GM19238 (cell line): ENCODE measurements around the gene ADAMTS13.
"Not testable (repeated sequence)": the region's sequence is repeated elsewhere in the genome, so short reads cannot be mapped to it uniquely, and the experiment has no call there.

Experiments used
- DNase-seq: peaks from one replicate; pipeline ENCODE4 v3.0.0; 2011; ENCODE audit warnings: low spot score; ENCODE audit not compliant: insufficient read length

ADAMTS13 gene

DNA sequence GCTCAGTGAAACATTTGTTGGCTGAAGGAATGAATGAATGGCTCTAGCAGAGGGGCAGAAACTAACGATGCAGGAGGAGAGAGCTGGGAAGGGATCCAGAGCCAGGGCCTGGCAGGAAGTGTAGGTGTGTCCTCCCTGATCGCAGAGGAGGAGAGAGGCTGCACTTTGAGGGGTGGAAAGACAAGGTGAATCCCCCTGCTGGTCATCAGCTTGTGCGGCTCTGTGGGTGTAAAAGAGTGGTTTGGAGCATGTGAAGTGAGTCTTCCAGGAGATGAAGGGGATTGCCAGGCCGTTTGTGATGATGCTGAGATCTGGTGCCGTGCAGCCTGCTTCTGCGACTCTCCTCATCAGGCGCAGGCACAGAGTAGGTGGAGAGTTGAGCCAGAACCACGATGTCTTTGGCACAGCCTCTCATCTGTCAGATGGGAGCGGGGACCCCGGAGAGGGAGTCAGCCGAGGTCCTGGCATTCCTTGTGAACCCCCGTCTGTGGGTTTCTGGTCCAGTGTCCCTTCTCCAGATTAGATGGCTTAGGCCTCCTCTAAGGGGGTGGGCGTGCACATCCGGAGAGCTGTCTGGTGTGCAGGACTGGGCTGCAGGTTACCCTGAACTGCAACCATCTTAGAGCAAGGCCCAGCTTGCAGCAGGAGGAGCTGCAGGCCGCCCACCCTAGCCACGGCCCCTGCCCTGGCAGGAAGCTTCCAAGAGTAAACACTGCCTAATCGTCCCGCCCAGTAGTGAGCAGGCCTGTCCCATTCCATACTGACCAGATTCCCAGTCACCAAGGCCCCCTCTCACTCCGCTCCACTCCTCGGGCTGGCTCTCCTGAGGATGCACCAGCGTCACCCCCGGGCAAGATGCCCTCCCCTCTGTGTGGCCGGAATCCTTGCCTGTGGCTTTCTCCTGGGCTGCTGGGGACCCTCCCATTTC, at the start of gene ADAMTS13:
Gene ADAMTS13 (plus strand): TSS at position 753 of the 928 bp plus-strand sequence. CDS start 77 bp downstream, at position 830.
- DNase-seq: peak; percentile 44

DNA sequence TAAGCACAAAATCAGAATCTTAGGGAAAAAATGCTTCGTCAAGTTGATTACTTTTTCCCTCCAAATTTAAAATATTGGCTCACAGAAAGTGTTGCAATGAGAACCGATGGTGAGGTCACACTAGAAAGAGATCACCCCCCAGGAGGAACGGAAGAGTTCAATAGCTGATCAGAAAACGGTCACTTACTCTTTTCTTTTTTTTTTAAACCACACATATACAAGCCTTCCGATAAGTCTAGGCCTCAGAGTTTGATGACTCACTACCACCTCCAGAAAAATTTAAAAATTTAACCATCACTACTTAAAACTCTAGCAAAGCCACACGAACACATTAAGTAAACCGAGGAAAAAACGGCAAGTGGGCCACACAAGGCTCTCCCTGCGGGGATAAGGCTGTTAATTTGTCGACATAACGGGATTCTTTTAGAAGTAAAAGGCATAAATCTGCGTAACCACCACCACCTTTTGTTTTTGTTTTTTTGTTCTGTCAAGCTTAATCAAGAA, 47.5 kb upstream of the ADAMTS13 start:
- DNase-seq: no peak

DNA sequence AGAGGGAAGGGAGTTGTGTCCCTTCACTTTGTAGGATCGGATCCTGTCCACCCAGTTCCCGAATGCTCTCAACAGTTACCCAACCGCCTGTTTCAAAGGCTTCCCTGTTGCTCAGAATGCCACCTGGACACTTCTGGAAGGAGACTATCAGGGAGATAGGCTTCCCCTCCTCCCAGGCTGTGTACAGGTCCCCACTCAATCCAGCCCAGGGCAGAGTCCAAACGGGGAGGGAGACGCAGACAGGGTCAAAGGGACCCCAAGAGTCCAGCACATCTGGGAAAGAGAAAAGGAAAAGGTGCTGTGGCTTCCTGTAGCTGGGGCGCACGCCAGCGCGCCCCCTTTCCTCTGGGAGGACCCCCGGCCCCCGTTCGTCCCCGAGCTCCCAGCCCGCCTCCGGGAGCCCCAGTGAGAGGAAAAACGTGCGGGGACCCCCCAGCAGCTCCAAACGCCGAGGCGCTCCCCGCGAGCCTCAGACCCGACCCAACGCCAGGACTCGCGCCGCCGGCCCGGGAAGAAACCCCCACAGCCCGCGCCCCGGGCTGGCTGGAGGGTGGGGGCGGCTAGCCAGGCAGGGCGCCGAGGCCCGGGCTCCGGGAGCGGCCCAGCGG, 46.9 kb upstream of the ADAMTS13 start:
- peak; percentile 60 for DNase-seq

DNA sequence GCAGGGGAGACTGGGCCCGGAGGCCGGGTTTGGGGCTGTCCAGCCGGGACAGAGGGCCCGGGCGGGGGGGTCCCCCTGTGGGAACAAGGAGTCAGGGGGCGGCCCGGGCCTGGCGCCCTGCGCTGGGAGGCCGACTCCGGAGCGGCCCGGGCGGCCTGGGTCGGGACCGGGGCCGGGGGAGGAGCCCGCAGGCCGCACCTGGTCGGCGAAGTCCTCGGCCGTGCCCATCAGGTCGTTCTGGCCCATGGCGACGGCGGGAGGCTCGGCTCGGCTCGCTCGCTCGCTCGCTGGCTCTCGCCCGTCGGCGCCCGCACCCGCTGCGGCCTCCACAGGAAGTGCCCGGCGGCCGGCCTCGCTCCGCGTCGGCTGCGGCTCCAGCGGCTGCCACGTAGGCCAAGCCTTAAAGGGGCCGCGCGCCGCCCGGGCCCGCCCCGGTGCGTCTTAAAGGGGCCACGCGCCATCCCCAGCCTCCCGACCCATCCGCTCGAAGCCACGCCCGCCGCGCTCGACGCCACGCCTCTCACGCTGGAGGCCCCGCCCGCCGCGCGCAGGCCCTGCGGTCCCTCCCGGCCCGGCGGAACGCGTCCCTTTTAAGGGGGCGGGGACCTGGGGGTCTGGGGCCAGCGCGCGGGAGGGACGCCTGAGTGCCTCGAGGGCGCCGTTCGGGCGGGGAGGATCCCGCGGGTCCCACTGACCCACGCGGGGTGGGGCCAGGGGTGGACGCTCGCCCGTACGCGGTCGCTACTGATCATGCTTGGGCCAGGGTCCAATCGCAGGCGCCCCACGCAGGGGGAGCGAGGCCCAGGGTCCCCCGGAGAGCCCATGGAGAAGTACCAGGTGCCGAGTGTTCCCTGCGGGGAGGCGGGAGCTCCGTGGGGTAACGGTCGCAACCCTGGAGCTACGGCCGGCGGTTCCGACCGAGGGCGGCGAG, 46.2 kb upstream of the ADAMTS13 start, which contains the start of the genes STKLD1 and SURF4:
Gene STKLD1 (plus strand): TSS at position 643 of the 931 bp plus-strand sequence. CDS start 108 bp downstream, at position 751.
Gene SURF4 (minus strand): TSS at position 337 of the 931 bp plus-strand sequence. CDS start 91 bp downstream, at position 246.
- DNase-seq: peak; percentile 100

DNA sequence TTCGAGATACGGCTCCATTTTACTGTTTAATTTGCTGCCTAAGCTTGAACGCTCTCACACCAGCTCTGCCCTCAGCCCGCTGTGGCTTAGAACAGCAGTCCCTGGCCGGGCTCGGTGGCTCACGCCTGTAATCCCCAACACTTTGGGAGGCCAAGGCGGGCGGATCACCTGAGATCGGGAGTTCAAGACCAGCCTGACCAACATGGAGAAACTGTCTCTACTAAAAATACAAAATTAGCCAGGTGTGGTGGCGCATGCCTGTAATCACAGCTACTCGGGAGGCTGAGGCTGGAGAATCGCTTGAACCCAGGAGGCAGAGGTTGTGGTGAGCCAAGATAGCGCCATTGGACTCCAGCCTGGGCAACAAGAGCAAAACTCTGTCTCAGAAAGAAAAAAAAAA, 44.9 kb upstream of the ADAMTS13 start:
- not testable (repeated sequence) for DNase-seq

DNA sequence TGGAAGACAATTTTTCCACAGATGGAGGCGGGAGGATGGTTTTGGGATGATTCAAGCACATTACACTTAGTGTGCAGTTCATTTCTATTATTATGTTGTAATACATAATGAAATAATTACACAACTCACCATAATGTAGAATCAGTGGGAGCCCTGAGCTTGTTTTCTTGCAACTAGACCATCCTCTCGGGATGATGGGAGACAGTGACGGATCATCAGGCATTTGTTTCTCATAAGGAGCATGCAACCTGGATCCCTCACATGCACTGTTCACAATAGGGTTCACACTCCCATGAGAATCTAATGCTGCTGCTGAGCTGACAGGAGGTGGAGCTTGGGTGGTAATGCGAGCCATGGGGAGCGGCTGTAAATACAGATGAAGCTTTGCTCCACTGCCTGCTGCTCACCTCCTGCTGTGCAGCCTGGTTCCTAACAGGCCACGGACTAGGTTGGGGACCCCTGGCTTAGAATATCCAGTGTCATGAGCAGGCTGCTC, 44.4 kb upstream of the ADAMTS13 start:
- no peak for DNase-seq

DNA sequence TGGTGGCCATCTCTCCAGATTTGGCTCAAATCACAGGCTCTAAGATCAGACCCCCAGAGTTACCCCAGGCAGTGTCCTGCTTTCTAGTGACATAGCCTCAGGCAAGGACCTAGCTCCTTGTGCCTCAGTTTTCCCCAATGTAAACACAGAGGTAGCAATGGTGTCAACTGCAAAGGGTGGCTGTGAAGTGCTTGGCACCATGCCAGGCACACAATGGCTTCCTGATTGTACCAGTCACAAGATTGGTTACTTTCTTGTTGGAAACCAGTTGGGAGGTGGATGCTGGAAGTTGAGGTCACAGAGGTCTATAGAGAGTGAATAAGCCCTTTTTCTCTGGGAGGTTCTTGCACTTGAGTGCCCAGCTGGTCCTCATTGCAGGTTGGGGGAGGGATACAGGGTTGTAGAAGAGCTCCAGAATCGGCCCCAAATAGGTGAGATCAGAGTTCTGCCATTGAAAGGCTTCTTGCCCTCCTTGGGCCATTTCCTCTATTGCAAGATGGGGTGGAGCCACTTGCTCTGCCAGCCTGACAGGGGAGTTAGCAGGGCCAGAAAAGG, 43.7 kb upstream of the ADAMTS13 start:
- DNase-seq: no peak

DNA sequence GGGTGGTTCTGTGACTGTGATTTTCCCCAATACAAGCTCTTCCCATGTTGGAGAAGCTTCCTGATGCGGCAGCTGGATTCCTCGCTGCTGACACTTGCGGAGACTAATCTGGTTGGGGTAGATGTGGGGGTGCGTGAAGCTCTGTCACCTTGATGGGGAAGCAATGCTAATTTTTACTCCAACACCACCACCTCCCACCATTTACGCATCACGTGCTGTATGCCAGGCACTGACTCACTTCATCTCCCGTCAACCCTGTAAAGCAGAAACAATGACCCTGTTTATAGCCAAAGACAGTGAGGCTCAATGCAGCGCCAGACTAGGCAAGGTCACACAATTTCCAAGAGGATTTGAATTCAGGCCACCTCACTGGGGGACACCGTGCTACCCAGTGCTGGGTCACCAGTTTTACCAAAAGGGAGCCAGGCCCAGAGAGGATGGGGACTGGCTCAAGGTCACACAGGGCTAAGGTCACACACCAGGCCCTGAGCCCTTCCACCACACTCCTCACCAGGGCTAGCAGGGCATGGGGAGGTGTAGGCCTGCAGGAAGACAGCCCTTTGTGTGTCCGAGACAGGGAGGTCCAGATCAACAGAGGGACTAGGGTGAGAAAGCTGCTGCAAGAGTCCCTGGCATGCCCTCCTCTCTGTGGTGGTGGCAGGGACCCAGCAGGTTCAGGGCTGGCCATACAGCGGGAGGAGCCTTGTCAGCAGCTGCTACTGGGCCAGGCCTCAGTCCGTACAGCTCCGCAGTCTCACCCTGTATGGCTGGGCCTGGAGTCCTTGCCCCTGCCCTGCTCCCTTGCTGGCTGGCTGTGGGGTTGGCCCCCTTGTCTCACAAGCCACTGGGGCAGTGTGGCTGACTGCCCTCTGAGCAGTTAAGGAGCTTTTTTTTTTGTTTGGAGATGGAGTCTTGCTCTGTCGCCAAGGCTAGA, 42.7 kb upstream of the ADAMTS13 start:
- no peak for DNase-seq

DNA sequence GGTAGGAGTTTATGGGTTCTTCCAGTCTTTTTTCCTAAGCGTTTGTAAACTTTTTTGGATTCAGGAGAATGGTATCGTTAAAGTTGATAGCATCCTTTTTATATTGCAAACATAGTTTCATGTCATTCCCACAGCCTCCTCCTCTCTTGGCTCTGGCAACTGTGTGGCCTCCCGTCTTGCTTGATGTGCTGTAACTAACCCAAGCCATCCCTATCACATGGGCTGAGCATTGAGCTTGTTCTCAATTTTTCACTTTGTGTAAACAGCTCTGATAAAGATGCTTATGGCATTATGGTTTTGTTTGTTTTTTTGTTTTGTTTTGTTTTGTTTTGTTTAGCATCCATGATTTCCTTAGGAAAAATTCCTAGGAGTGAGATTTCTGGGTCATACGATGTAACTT, 41.4 kb upstream of the ADAMTS13 start:
- DNase-seq: no peak

DNA sequence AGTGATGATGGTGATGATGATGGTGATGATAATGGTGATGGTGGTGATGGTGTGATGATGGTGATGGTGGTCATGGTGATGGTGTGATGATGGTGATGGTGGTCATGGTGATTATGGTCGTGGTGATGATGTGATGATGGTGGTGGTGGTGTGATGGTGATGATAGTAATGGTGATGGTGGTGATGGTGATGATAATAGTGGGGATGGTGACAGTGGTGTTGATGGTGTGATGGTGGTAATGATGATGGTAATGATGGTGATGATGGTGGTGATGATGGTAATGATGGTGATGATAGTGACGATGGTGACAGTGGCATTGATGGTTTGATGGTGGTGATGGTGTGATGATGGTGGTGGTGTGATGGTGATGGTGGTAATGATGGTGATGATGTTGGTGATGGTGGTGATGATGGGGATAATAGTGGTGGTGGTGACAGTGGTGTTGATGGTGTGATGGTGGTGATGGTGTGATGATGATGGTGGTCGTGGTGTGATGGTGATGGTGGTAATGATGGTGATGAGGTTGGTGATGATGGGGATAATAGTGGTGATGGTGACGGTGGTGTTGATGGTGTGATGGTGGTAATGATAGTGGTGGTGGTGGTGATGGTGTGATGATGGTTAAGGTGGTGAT, 39.5 kb upstream of the ADAMTS13 start:
- no peak for DNase-seq

DNA sequence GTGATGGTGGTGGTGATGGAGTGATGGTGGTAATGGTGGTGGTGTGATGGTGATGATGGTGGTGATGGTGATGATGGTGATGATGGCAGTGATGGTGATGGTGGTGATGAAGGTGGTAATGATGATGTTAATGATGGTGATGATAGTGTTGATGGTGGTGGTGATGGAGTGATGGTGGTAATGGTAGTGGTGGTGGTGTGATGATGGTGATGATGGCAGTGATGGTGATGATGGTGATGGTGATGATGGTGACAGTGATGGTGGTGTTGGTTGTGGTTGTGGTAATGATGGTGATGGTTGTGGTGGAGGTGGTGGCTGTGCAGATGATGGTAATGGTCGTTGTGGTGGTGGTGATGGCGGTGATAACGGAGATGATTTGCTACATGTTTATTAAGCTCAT, 38.7 kb upstream of the ADAMTS13 start:
- DNase-seq: no peak

DNA sequence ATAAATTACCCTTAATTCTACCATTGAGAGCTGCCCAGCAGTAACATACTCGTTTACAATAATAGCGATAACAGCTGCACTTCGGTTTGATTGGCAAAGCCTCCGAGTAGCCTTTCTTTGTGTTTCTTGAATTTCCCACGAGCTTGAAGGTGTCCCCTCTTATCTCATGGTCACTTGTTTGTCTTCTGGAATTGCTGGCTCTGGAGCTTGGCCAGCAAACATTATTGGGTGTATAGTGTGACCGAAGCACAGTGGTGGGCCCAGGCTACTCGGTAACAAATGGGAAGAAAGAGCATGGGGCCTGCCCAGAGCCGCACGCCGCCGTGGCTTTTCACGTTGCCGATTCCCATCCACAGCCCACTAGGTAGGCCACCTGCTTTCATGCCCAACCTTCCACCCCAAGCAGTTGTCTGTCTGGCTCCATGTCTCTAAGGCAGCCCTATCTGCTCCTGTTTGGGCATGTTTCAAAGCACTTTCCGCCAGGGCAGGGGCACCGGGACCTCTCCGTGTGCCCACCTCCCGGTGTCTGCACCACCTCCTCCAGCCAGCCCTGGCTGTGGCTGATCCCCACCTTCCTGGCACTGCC, 37.3 kb upstream of the ADAMTS13 start:
- DNase-seq: no peak

DNA sequence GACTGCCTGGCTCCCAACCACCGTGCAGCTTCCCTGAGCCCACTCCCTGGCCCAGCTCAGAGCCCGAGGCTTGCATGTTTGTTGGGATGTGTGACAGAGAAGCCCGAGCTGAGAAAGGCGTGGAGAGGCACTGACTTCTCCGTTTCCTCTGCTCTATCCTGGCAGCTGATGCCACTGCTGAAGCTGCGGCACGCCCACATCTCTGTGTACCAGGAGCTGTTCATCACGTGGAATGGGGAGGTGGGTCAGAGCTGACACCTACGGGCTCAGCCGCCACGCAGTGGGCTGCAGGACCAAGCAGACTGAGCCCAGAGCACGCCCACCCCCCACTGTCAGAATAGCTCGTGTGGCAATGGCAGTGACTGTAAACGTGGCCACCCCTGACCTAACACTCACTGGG, 36.7 kb upstream of the ADAMTS13 start:
- DNase-seq: no peak

DNA sequence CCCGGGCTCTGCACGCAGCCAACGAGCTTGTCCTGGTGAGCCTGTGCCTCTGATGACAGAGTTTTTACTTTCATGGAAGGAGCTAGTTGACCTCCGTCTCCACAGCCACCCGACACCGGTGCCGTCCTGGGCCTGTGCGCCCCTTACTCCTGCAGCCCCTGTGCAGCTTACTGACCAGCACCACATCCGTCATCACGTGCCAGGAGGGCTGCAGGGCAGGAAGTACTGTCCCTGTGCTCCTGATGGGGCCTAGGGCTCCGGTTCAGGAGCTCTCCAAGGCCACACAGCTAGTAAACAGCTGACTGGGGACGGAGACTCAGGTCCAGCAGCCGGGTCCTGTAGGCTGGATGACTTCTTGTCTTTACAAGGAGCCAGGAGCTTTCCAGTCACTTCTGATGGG, 35.8 kb upstream of the ADAMTS13 start:
- DNase-seq: no peak

DNA sequence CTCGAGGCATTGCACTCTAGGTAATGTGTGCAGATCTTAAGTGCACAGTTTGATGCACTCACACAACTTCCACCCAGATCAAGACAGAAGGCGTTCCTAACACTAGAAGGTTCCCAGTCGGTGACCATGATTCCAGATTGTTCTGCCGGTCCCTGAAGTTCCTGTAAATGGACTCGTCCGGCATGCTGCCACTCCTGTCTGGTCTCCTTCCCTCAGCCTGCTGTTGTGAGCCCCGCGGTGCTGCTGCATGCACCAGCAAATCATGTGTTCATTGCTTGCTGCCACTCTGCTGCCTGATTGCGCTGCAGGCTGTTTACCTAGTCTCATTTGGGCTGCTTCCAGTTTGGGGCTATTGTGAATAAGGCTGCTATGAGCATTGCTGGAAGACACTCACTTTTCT, 34.5 kb upstream of the ADAMTS13 start:
- DNase-seq: no peak

DNA sequence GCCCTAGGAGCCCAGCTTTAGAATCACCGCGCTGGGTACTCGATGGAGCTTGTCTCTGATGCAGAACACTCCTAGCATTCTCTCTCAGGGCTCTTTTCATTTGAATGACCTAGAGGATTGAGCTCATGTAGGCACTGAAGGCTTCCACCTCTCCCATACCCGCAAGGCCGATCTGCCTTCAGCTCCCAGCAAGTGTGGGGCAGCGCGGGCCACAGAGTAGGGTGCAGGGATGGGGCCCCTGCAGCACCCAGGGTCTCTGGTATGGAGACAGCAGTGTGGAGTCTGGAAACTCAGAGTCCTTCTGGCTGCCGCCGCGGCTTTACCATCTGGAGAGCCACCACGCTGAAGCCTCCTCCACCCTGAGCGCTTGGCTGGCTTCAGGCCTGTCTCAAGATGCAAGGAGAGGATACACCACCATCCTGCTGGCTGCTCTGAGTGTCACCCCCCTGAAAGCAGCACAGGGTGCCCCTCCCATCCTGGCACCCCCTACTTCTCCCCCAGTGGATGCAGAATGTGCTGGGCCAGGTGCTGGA, 33.1 kb upstream of the ADAMTS13 start:
- no peak for DNase-seq

DNA sequence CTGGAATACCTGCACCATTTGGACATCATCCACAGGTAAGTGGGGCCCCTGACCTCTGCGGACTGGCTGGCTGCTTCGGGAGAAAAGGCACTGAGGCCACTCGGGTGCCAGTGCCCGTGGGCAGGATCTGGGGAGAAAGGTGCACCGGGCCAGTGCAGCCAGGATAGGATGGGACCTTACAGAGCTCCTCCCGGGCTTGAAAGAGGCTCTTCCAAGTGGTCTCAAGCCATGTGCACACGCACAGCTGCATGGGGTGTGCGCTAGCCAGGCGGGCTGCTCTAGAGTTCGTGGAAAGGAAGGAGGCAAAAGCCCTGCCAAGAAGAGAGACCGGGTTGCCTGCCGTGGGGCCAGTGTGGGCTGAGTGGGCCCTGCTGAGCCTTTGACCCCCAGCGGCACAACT, 32.6 kb upstream of the ADAMTS13 start:
- DNase-seq: no peak

DNA sequence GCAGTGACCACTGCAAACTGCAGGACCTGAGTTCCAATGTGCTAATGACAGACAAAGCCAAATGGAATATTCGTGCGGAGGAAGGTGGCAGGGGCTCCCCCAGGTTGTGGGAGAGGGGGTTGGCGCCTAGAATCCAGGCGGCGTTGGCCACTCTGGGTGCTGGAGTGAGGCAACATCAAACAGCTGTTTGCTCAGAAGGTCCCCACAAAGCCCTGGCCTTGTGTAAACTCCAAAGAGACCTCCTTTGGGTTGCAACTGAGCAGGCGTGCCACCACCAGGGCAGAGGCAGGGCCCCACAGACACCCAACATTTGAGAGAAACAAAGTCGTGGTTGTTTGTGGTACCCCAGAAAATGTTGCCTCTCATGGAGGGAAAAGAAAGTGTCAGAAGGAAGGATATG, 31.5 kb upstream of the ADAMTS13 start:
- no peak for DNase-seq
